HL-60 (cell line): ENCODE results near the gene LDLR.

Experiments
- GABPA ChIP-seq: IDR thresholded peaks from 2 replicates; pipeline ENCODE4 v1.6.1; 2012; ENCODE audit warnings: low read depth
- POLR2AphosphoS5 ChIP-seq: IDR thresholded peaks from 2 replicates; pipeline ENCODE4 v1.6.1; 2012; ENCODE audit warnings: low read depth
- SPI1 ChIP-seq: IDR thresholded peaks from 2 replicates; pipeline ENCODE4 v1.6.1; 2012; ENCODE audit warnings: low read depth, mild to moderate bottlenecking, borderline replicate concordance
- TF ChIP-seq, protein P1 (sequence below): IDR thresholded peaks from one replicate; pipeline ENCODE4 v1.5.1; 2011; ENCODE audit warnings: low read length, control low read depth, inconsistent platforms; ENCODE audit not compliant: insufficient read depth

GRCh38 chr19:11093689-11094238 lies 4.5 kb downstream of the LDLR start:
- TF ChIP-seq, protein P1, sequence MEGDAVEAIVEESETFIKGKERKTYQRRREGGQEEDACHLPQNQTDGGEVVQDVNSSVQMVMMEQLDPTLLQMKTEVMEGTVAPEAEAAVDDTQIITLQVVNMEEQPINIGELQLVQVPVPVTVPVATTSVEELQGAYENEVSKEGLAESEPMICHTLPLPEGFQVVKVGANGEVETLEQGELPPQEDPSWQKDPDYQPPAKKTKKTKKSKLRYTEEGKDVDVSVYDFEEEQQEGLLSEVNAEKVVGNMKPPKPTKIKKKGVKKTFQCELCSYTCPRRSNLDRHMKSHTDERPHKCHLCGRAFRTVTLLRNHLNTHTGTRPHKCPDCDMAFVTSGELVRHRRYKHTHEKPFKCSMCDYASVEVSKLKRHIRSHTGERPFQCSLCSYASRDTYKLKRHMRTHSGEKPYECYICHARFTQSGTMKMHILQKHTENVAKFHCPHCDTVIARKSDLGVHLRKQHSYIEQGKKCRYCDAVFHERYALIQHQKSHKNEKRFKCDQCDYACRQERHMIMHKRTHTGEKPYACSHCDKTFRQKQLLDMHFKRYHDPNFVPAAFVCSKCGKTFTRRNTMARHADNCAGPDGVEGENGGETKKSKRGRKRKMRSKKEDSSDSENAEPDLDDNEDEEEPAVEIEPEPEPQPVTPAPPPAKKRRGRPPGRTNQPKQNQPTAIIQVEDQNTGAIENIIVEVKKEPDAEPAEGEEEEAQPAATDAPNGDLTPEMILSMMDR, result no peak
- TF ChIP-seq POLR2AphosphoS5 (no peak), GABPA (no peak), SPI1 (no peak)
